ENCODE data around the gene ISG20L2. TPM values are rescaled to one million over a fixed set of nuclear protein-coding genes. Genes with fewer than 3 reads are reported as not detected.
A peak's percentile ranks its signal among the peaks of the same experiment; 100 is the strongest.

ISG20L2 gene
- total RNA-seq, 6 donors from 2014 or later, result 10.8 to 38.8 (median 22.9) TPM

- Histone ChIP-seq H3K27me3 (peaks cover 0 to 16% (median 7%) of the 10 kb centered on the region in 4 donors), H3K4me3 (no peak overlapping the region), H3K4me1 (peaks cover 18 to 31% (median 23%) of the 10 kb centered on the region in 4 donors), H3K27ac (no peak overlapping the region), H3K9me3 (no peaks in the 10 kb centered on the region), H3K36me3 (no peaks in the 10 kb centered on the region)
- peak in 1 of 2 donors; percentile 37 for DNase-seq
- ATAC-seq (ENCODE audit: low FRiP score in 2 of 2), result no peak
- no peak for TF ChIP-seq CTCF (IDR thresholded peaks at IDR 0.05)
- no peak for TF ChIP-seq POLR2A (IDR thresholded peaks at IDR 0.05)
- TF ChIP-seq POLR2AphosphoS5 (IDR thresholded peaks at IDR 0.05), result no peak
- no peak for TF ChIP-seq EP300 (IDR thresholded peaks at IDR 0.05)
- 57 to 67% methylated on average over 6 to 10 of the region's 10 CpGs for WGBS, 2 donors
Observed at GRCh38 chr1:156691191-156691590, 37.4 kb downstream of the ISG20L2 start.

GRCh38 chr1:156690675-156691036 is 37.9 kb downstream of the ISG20L2 start:
- TF ChIP-seq POLR2AphosphoS5 (IDR thresholded peaks at IDR 0.05) (no peak), EP300 (IDR thresholded peaks at IDR 0.05) (no peak), POLR2A (IDR thresholded peaks at IDR 0.05) (no peak), CTCF (IDR thresholded peaks at IDR 0.05) (no peak)
- Histone ChIP-seq H3K4me1 (peaks cover 18 to 31% (median 23%) of the 10 kb centered on the region in 4 donors), H3K4me3 (no peak overlapping the region), H3K27me3 (peaks cover 0 to 16% (median 7%) of the 10 kb centered on the region in 4 donors), H3K27ac (no peak overlapping the region), H3K9me3 (no peaks in the 10 kb centered on the region), H3K36me3 (no peaks in the 10 kb centered on the region)
- 50 to 59% methylated on average over 8 of the region's 8 CpGs for WGBS, 2 donors
- ATAC-seq (ENCODE audit: low FRiP score in 2 of 2) (no peak), DNase-seq (peak in 1 of 2 donors; percentile 21)

GRCh38 chr1:156689953-156690674 is 38.5 kb downstream of the ISG20L2 start:
- Histone ChIP-seq H3K4me3 (no peak overlapping the region), H3K9me3 (no peaks in the 10 kb centered on the region), H3K4me1 (peaks cover 18 to 31% (median 23%) of the 10 kb centered on the region in 4 donors), H3K27ac (no peak overlapping the region), H3K27me3 (peaks cover 0 to 16% (median 7%) of the 10 kb centered on the region in 4 donors), H3K36me3 (no peaks in the 10 kb centered on the region)
- ATAC-seq (ENCODE audit: low FRiP score in 2 of 2) (no peak), DNase-seq (no peak)
- no peak for TF ChIP-seq POLR2A (IDR thresholded peaks at IDR 0.05)
- TF ChIP-seq EP300 (IDR thresholded peaks at IDR 0.05), result no peak
- no peak for TF ChIP-seq POLR2AphosphoS5 (IDR thresholded peaks at IDR 0.05)
- WGBS, 2 donors, result 18 to 23% methylated on average over 10 of the region's 10 CpGs

GRCh38 chr1:156689035-156689952 is 39.3 kb downstream of the ISG20L2 start:
- Histone ChIP-seq H3K4me1 (peaks cover 18 to 31% (median 23%) of the 10 kb centered on the region in 4 donors), H3K27me3 (peaks cover 0 to 16% (median 7%) of the 10 kb centered on the region in 4 donors), H3K27ac (no peak overlapping the region), H3K36me3 (no peaks in the 10 kb centered on the region), H3K4me3 (no peak overlapping the region), H3K9me3 (no peaks in the 10 kb centered on the region)
- ATAC-seq (ENCODE audit: low FRiP score in 2 of 2) (peak; percentile 85 to 92), DNase-seq (peak; percentile 77 to 83)
- TF ChIP-seq POLR2A (IDR thresholded peaks at IDR 0.05) (no peak), CTCF (IDR thresholded peaks at IDR 0.05) (peak; percentile 88 to 95 (median 92))
- WGBS, 2 donors, result 1 to 2% methylated on average over 12 to 23 of the region's 23 CpGs

- no peak overlapping the region for H3K27ac ChIP-seq
- no peak for TF ChIP-seq POLR2AphosphoS5 (IDR thresholded peaks at IDR 0.05)
- no peak for TF ChIP-seq EP300 (IDR thresholded peaks at IDR 0.05)
- TF ChIP-seq CTCF (IDR thresholded peaks at IDR 0.05), result no peak
- TF ChIP-seq POLR2A (IDR thresholded peaks at IDR 0.05), result no peak
- no peak overlapping the region for H3K4me3 ChIP-seq
- ATAC-seq (ENCODE audit: low FRiP score in 2 of 2) (no peak), DNase-seq (no peak)
- H3K9me3 ChIP-seq, result no peaks in the 10 kb centered on the region
- H3K36me3 ChIP-seq, result no peaks in the 10 kb centered on the region
- no peaks in the 10 kb centered on the region for H3K27me3 ChIP-seq
- 75 to 79% methylated on average over 5 of the region's 5 CpGs for WGBS, 2 donors
- H3K4me1 ChIP-seq, result peaks cover 0 to 3% (median under 1%) of the 10 kb centered on the region in 4 donors
Observed at GRCh38 chr1:156684227-156684782, 44.3 kb downstream of the ISG20L2 start.
